ENCODE measurements around the gene RFX6.

The RFX6 gene

DNA sequence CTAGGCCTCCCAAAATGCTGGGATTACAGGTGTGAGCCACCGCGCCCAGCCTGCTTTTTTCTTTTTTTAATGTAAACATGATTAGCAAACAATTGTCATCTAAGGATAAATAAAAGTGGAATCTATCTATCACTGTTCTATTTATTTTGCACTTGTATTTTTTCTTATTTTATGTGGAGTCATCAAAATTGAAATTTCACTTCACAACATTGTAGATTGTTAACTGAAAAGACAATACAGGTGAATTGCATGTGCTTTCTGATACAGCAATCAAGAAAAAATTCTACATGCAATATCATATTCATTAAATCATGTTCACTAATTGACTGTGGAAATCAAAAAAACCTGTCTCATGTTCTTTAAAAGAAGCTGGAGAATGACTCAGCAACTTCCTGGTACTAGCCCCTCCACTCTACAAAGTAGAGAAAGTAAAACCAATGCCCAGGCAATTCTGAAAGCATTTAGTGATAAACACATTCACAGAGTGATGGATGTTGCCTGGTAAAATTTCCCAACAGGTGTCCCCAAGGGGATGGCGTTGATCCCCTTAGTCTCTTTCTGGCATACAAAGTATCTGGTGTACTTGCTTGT lies 10.7 kb upstream of the RFX6 start:
- Histone ChIP-seq H3K36me3 (ENCODE audit: control insufficient read depth, insufficient read depth, low read length, severe bottlenecking) (no peaks in the 10 kb centered on the region), H3K27me3 (replicated peaks; ENCODE audit: control insufficient read depth, insufficient read depth, low read length) (no peaks in the 10 kb centered on the region), H3K9ac (ENCODE audit: low read length) (no peak overlapping the region), H3K4me3 (ENCODE audit: low read length) (no peak overlapping the region), H3K4me1 (ENCODE audit: control insufficient read depth, insufficient read depth, low read length) (no peaks in the 10 kb centered on the region), H3K9me3 (ENCODE audit: control insufficient read depth, low read length) (peaks cover 8% of the 10 kb centered on the region)
- no peak for DNase-seq (ENCODE audit: low read depth)

GRCh38 chr6:116872771-116873170 lies 4.3 kb upstream of the RFX6 start:
- DNase-seq (ENCODE audit: low read depth): no peak
- H3K4me3 ChIP-seq (ENCODE audit: low read length): no peak overlapping the region
- no peak overlapping the region for H3K9ac ChIP-seq (ENCODE audit: low read length)
- no peaks in the 10 kb centered on the region for H3K36me3 ChIP-seq (ENCODE audit: control insufficient read depth, insufficient read depth, low read length, severe bottlenecking)
- H3K9me3 ChIP-seq (ENCODE audit: control insufficient read depth, low read length): peaks cover 14% of the 10 kb centered on the region
- peaks cover 8% of the 10 kb centered on the region for H3K4me1 ChIP-seq (ENCODE audit: control insufficient read depth, insufficient read depth, low read length)
- peaks cover 27% of the 10 kb centered on the region for H3K27me3 ChIP-seq (replicated peaks; ENCODE audit: control insufficient read depth, insufficient read depth, low read length)

DNA sequence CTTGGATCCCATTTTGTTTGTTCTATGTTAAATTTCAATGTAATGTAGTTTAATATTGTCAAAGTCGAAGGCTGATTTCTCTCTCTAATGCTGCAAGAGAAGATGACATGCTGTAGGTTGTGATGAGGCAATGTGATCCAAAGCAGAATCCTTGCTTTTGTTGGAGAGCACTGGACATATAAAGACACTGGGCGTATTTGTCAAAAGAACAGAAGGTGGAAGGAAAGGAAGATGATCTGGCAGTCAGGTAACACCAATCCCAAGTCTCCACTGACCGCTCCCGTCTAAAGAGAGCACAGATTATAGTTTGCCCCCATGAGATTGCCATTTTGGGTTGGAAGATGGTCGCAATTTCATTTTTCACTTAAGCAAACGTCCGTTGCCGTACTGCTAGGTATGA lies 935 bp upstream of the RFX6 start:
- Histone ChIP-seq H3K36me3 (ENCODE audit: control insufficient read depth, insufficient read depth, low read length, severe bottlenecking) (no peaks in the 10 kb centered on the region), H3K9me3 (ENCODE audit: control insufficient read depth, low read length) (peaks cover 6% of the 10 kb centered on the region), H3K27me3 (replicated peaks; ENCODE audit: control insufficient read depth, insufficient read depth, low read length) (peaks cover 35% of the 10 kb centered on the region), H3K9ac (ENCODE audit: low read length) (no peak overlapping the region), H3K4me1 (ENCODE audit: control insufficient read depth, insufficient read depth, low read length) (peaks cover 8% of the 10 kb centered on the region), H3K4me3 (ENCODE audit: low read length) (no peak overlapping the region)
- no peak for DNase-seq (ENCODE audit: low read depth)

GRCh38 chr6:116877743-116878142 lies 701 bp downstream of the RFX6 start:
- no peak overlapping the region for H3K4me3 ChIP-seq (ENCODE audit: low read length)
- H3K36me3 ChIP-seq (ENCODE audit: control insufficient read depth, insufficient read depth, low read length, severe bottlenecking): no peaks in the 10 kb centered on the region
- no peak overlapping the region for H3K9ac ChIP-seq (ENCODE audit: low read length)
- H3K9me3 ChIP-seq (ENCODE audit: control insufficient read depth, low read length): peaks cover 2% of the 10 kb centered on the region
- peaks cover 10% of the 10 kb centered on the region for H3K4me1 ChIP-seq (ENCODE audit: control insufficient read depth, insufficient read depth, low read length)
- DNase-seq (ENCODE audit: low read depth): no peak
- peaks cover 35% of the 10 kb centered on the region for H3K27me3 ChIP-seq (replicated peaks; ENCODE audit: control insufficient read depth, insufficient read depth, low read length)

- peak; percentile 13 for DNase-seq (ENCODE audit: low read depth)
- Histone ChIP-seq H3K9me3 (ENCODE audit: control insufficient read depth, low read length) (no peaks in the 10 kb centered on the region), H3K9ac (ENCODE audit: low read length) (no peak overlapping the region), H3K4me1 (ENCODE audit: control insufficient read depth, insufficient read depth, low read length) (peaks cover 17% of the 10 kb centered on the region), H3K27me3 (replicated peaks; ENCODE audit: control insufficient read depth, insufficient read depth, low read length) (peaks cover 20% of the 10 kb centered on the region), H3K4me3 (ENCODE audit: low read length) (no peak overlapping the region), H3K36me3 (ENCODE audit: control insufficient read depth, insufficient read depth, low read length, severe bottlenecking) (no peaks in the 10 kb centered on the region)
Observed at GRCh38 chr6:116881236-116881635, 4.2 kb downstream of the RFX6 start.

DNA sequence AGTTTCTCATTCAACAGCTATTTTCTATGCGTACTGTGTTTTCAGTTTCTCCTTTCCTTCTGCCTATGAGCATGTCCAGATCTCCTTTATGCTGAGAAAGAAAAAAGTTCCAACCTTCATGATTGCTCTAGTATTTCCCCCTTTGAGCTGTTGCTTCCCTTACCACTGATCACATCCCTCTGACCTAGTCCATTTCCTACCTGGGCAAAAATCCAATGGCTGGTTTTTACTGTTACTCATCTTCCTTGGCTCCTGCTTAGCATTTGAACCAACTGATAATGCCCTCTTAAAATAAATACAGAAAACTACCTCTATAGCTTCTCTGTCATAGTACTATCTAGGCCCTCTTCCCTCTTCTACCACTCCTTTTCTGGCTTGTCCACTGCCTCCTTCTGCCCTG lies 6.0 kb downstream of the RFX6 start:
- H3K9ac ChIP-seq (ENCODE audit: low read length): no peak overlapping the region
- H3K27me3 ChIP-seq (replicated peaks; ENCODE audit: control insufficient read depth, insufficient read depth, low read length): peaks cover 5% of the 10 kb centered on the region
- H3K4me1 ChIP-seq (ENCODE audit: control insufficient read depth, insufficient read depth, low read length): peaks cover 11% of the 10 kb centered on the region
- no peaks in the 10 kb centered on the region for H3K36me3 ChIP-seq (ENCODE audit: control insufficient read depth, insufficient read depth, low read length, severe bottlenecking)
- DNase-seq (ENCODE audit: low read depth): no peak
- no peaks in the 10 kb centered on the region for H3K9me3 ChIP-seq (ENCODE audit: control insufficient read depth, low read length)
- no peak overlapping the region for H3K4me3 ChIP-seq (ENCODE audit: low read length)

DNA sequence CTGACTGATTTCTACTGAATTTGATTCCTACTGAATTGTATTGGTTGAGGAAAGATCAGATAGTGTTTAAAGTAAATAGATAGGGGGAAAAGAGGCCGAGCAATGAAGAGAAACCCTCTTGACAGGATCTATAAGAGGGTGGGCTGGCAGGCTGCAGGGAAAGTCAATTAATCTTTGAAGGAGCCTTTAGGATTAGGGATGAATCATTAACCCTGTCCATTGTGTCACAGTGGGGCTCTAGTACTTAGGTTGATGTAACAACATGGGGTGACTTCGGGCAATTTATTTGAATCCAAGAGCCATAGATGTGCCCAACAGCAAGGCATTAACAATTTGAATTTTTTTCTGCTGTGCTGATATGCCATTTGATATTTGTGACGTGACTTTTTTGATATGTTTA lies 7.5 kb downstream of the RFX6 start:
- no peak for DNase-seq (ENCODE audit: low read depth)
- Histone ChIP-seq H3K9me3 (ENCODE audit: control insufficient read depth, low read length) (no peaks in the 10 kb centered on the region), H3K4me3 (ENCODE audit: low read length) (no peak overlapping the region)

GRCh38 chr6:116887168-116887567 lies 10.1 kb downstream of the RFX6 start:
- H3K4me1 ChIP-seq (ENCODE audit: control insufficient read depth, insufficient read depth, low read length): peaks cover 13% of the 10 kb centered on the region

More for the DNA sequence above, 7.5 kb downstream of the RFX6 start:
- peaks cover 3% of the 10 kb centered on the region for H3K27me3 ChIP-seq (replicated peaks; ENCODE audit: control insufficient read depth, insufficient read depth, low read length)
- peaks cover 13% of the 10 kb centered on the region for H3K4me1 ChIP-seq (ENCODE audit: control insufficient read depth, insufficient read depth, low read length)
- H3K36me3 ChIP-seq (ENCODE audit: control insufficient read depth, insufficient read depth, low read length, severe bottlenecking): no peaks in the 10 kb centered on the region
- H3K9ac ChIP-seq (ENCODE audit: low read length): no peak overlapping the region

GRCh38 chr6:116887894-116888293 lies 10.9 kb downstream of the RFX6 start:
- H3K36me3 ChIP-seq (ENCODE audit: control insufficient read depth, insufficient read depth, low read length, severe bottlenecking): no peaks in the 10 kb centered on the region
- H3K27me3 ChIP-seq (replicated peaks; ENCODE audit: control insufficient read depth, insufficient read depth, low read length): no peaks in the 10 kb centered on the region
- peaks cover 9% of the 10 kb centered on the region for H3K4me1 ChIP-seq (ENCODE audit: control insufficient read depth, insufficient read depth, low read length)
- no peak overlapping the region for H3K9ac ChIP-seq (ENCODE audit: low read length)
- no peaks in the 10 kb centered on the region for H3K9me3 ChIP-seq (ENCODE audit: control insufficient read depth, low read length)
- no peak overlapping the region for H3K4me3 ChIP-seq (ENCODE audit: low read length)
- no peak for DNase-seq (ENCODE audit: low read depth)

More at GRCh38 chr6:116887168-116887567, 10.1 kb downstream of the RFX6 start:
- no peaks in the 10 kb centered on the region for H3K9me3 ChIP-seq (ENCODE audit: control insufficient read depth, low read length)
- no peak overlapping the region for H3K9ac ChIP-seq (ENCODE audit: low read length)
- no peaks in the 10 kb centered on the region for H3K27me3 ChIP-seq (replicated peaks; ENCODE audit: control insufficient read depth, insufficient read depth, low read length)
- H3K4me3 ChIP-seq (ENCODE audit: low read length): no peak overlapping the region
- H3K36me3 ChIP-seq (ENCODE audit: control insufficient read depth, insufficient read depth, low read length, severe bottlenecking): no peaks in the 10 kb centered on the region
- DNase-seq (ENCODE audit: low read depth): no peak

DNA sequence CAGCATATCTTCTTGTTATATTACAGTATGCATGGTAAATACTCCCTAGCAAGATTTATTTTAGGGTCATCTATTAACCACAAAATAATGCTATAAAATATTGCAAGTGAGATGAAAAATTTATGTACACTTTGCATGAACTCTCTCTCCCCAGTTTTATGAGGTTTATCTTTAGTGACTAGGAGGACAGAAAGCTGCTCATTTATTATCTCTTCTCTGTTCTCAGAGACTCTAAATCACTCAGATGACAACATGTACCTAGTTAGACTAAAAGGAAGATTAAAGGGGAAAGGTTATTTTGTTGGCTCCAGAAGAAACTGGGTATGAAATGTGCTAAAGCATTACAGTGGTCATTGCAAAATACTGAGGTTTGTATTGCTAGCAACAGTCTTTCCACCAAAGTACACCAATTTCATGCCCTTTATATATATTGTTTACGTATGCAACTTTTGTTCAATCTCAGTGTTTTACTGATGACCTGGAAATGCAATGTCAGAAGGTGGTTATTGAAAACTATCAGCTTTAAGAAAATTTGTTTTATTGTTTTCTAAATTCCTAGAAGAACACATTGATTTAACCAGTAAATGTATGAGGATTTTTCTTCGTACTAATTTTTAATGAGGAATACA lies 11.8 kb downstream of the RFX6 start:
- no peak overlapping the region for H3K4me3 ChIP-seq (ENCODE audit: low read length)
- no peaks in the 10 kb centered on the region for H3K27me3 ChIP-seq (replicated peaks; ENCODE audit: control insufficient read depth, insufficient read depth, low read length)
- no peaks in the 10 kb centered on the region for H3K36me3 ChIP-seq (ENCODE audit: control insufficient read depth, insufficient read depth, low read length, severe bottlenecking)
- H3K9me3 ChIP-seq (ENCODE audit: control insufficient read depth, low read length): no peaks in the 10 kb centered on the region
- H3K9ac ChIP-seq (ENCODE audit: low read length): no peak overlapping the region
- no peak for DNase-seq (ENCODE audit: low read depth)
- H3K4me1 ChIP-seq (ENCODE audit: control insufficient read depth, insufficient read depth, low read length): peaks cover 2% of the 10 kb centered on the region

DNA sequence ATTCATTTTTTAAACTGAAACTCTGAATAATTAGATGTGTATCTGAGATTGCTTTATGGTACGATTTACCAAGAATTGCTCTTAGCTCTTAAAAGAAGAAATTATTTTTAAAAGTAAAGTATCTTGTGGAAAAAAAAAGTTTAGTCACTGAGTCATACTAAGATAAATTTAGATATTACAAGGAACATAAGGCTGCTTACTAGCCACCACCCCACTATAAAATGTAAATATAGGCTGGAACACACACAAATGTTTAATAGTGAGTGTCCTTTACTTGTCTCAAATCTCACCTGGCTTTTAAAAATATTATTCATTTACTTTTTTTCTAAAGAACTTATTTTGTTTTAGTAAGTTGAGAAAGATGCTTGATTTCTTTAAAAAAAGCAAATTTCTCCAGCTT lies 17.6 kb downstream of the RFX6 start:
- no peaks in the 10 kb centered on the region for H3K36me3 ChIP-seq (ENCODE audit: control insufficient read depth, insufficient read depth, low read length, severe bottlenecking)
- no peaks in the 10 kb centered on the region for H3K9me3 ChIP-seq (ENCODE audit: control insufficient read depth, low read length)
- no peak for DNase-seq (ENCODE audit: low read depth)
- H3K27me3 ChIP-seq (replicated peaks; ENCODE audit: control insufficient read depth, insufficient read depth, low read length): no peaks in the 10 kb centered on the region
- no peak overlapping the region for H3K4me3 ChIP-seq (ENCODE audit: low read length)
- no peak overlapping the region for H3K9ac ChIP-seq (ENCODE audit: low read length)
- H3K4me1 ChIP-seq (ENCODE audit: control insufficient read depth, insufficient read depth, low read length): no peaks in the 10 kb centered on the region

- DNase-seq (ENCODE audit: low read depth): no peak
- no peak overlapping the region for H3K4me3 ChIP-seq (ENCODE audit: low read length)
Observed at GRCh38 chr6:116895935-116896334, 18.9 kb downstream of the RFX6 start.

More at GRCh38 chr6:116895935-116896334, 18.9 kb downstream of the RFX6 start:
- no peak overlapping the region for H3K9ac ChIP-seq (ENCODE audit: low read length)
- H3K27me3 ChIP-seq (replicated peaks; ENCODE audit: control insufficient read depth, insufficient read depth, low read length): no peaks in the 10 kb centered on the region
- H3K9me3 ChIP-seq (ENCODE audit: control insufficient read depth, low read length): no peaks in the 10 kb centered on the region
- H3K36me3 ChIP-seq (ENCODE audit: control insufficient read depth, insufficient read depth, low read length, severe bottlenecking): no peaks in the 10 kb centered on the region
- no peaks in the 10 kb centered on the region for H3K4me1 ChIP-seq (ENCODE audit: control insufficient read depth, insufficient read depth, low read length)

All from adipocyte (in vitro differentiated cells).